C4-2B (cell line): ENCODE results near the gene KCNK5.

Source experiments
- H3K27ac ChIP-seq: fragments of 450-650 bp; 2 replicates; pipeline ENCODE4 v1.5.1; 2017
- CTCF ChIP-seq: fragments of 450-650 bp; conservative IDR thresholded peaks from 2 replicates; pipeline ENCODE4 v1.5.1; 2017; ENCODE audit warnings: mild to moderate bottlenecking
- ZFX ChIP-seq: fragments of 450-650 bp; IDR thresholded peaks from 2 replicates; pipeline ENCODE4 v1.6.1; 2017

The KCNK5 gene

GRCh38 chr6:39166189-39166911 is 62.9 kb downstream of the KCNK5 start:
- no peak overlapping the region for H3K27ac ChIP-seq

GRCh38 chr6:39157511-39157910 is 71.8 kb downstream of the KCNK5 start:
- TF ChIP-seq CTCF (no peak), ZFX (no peak)
- no peak overlapping the region for H3K27ac ChIP-seq

More at GRCh38 chr6:39166189-39166911, 62.9 kb downstream of the KCNK5 start:
- peak; percentile 96 for TF ChIP-seq CTCF
- TF ChIP-seq ZFX = no peak

GRCh38 chr6:39156801-39157200 is 72.5 kb downstream of the KCNK5 start:
- TF ChIP-seq CTCF (no peak), ZFX (no peak)
- H3K27ac ChIP-seq = no peak overlapping the region

GRCh38 chr6:39154705-39155104 is 74.6 kb downstream of the KCNK5 start:
- H3K27ac ChIP-seq = no peak overlapping the region
- TF ChIP-seq CTCF = no peak
- TF ChIP-seq ZFX = no peak

- TF ChIP-seq CTCF = no peak
- no peak for TF ChIP-seq ZFX
- H3K27ac ChIP-seq = no peak overlapping the region
Measured at GRCh38 chr6:39153766-39154397, 75.4 kb downstream of the KCNK5 start.

- H3K27ac ChIP-seq = no peak overlapping the region
- no peak for TF ChIP-seq CTCF
- no peak for TF ChIP-seq ZFX
Measured at GRCh38 chr6:39152262-39152661, 77.0 kb downstream of the KCNK5 start.

- TF ChIP-seq ZFX (no peak), CTCF (no peak)
- no peak overlapping the region for H3K27ac ChIP-seq
Measured at GRCh38 chr6:39151211-39151610, 78.1 kb downstream of the KCNK5 start.
